Measurements from ENCODE around the gene NUMB.
"Not testable (repeated sequence)": the region's sequence is repeated elsewhere in the genome, so short reads cannot be mapped to it uniquely, and the experiment has no call there.

Gene NUMB

GRCh38 chr14:73369428-73369827 lies 88.9 kb downstream of the NUMB start:
- TF ChIP-seq CTCF (IDR thresholded peaks at IDR 0.05; ENCODE audit: low read depth, low read length, missing control alignments): no peak
- H3K4me3 ChIP-seq (ENCODE audit: low read depth, low read length): no peak overlapping the region
- no peak for DNase-seq (ENCODE audit: low read depth)

- no peak for DNase-seq (ENCODE audit: low read depth)
- TF ChIP-seq CTCF (IDR thresholded peaks at IDR 0.05; ENCODE audit: low read depth, low read length, missing control alignments): no peak
- no peak overlapping the region for H3K4me3 ChIP-seq (ENCODE audit: low read depth, low read length)
Measured at GRCh38 chr14:73368616-73369015, 89.7 kb downstream of the NUMB start.

- DNase-seq (ENCODE audit: low read depth): no peak
- TF ChIP-seq CTCF (IDR thresholded peaks at IDR 0.05; ENCODE audit: low read depth, low read length, missing control alignments): no peak
- no peak overlapping the region for H3K4me3 ChIP-seq (ENCODE audit: low read depth, low read length)
Measured at GRCh38 chr14:73365727-73366126, 92.6 kb downstream of the NUMB start.

GRCh38 chr14:73364559-73364958 lies 93.8 kb downstream of the NUMB start:
- no peak for DNase-seq (ENCODE audit: low read depth)
- H3K4me3 ChIP-seq (ENCODE audit: low read depth, low read length): no peak overlapping the region
- no peak for TF ChIP-seq CTCF (IDR thresholded peaks at IDR 0.05; ENCODE audit: low read depth, low read length, missing control alignments)

- no peak for TF ChIP-seq CTCF (IDR thresholded peaks at IDR 0.05; ENCODE audit: low read depth, low read length, missing control alignments)
- H3K4me3 ChIP-seq (ENCODE audit: low read depth, low read length): no peak overlapping the region
- DNase-seq (ENCODE audit: low read depth): no peak
Measured at GRCh38 chr14:73359445-73359844, 98.9 kb downstream of the NUMB start.

- H3K4me3 ChIP-seq (ENCODE audit: low read depth, low read length): no peak overlapping the region
- no peak for DNase-seq (ENCODE audit: low read depth)
Measured at GRCh38 chr14:73358187-73358586, 100.2 kb downstream of the NUMB start.

GRCh38 chr14:73349091-73349490 lies 109.3 kb downstream of the NUMB start:
- not testable (repeated sequence) for DNase-seq (ENCODE audit: low read depth); H3K4me3 ChIP-seq (ENCODE audit: low read depth, low read length)

More at GRCh38 chr14:73358187-73358586, 100.2 kb downstream of the NUMB start:
- no peak for TF ChIP-seq CTCF (IDR thresholded peaks at IDR 0.05; ENCODE audit: low read depth, low read length, missing control alignments)

- H3K4me3 ChIP-seq (ENCODE audit: low read depth, low read length): no peak overlapping the region
- no peak for DNase-seq (ENCODE audit: low read depth)
- no peak for TF ChIP-seq CTCF (IDR thresholded peaks at IDR 0.05; ENCODE audit: low read depth, low read length, missing control alignments)
Measured at GRCh38 chr14:73344319-73344718, 114.0 kb downstream of the NUMB start.
